GM12873 (cell line): ENCODE measurements around the gene SERPINA12.

Experiments used
- TF ChIP-seq, protein P1 (sequence below): IDR thresholded peaks from 2 replicates; pipeline ENCODE4 v1.5.1; 2012; ENCODE audit warnings: low read depth, mild to moderate bottlenecking, moderate library complexity, low read length, control low read depth; ENCODE audit not compliant: insufficient read depth; ENCODE audit errors: missing control alignments

The SERPINA12 gene

DNA sequence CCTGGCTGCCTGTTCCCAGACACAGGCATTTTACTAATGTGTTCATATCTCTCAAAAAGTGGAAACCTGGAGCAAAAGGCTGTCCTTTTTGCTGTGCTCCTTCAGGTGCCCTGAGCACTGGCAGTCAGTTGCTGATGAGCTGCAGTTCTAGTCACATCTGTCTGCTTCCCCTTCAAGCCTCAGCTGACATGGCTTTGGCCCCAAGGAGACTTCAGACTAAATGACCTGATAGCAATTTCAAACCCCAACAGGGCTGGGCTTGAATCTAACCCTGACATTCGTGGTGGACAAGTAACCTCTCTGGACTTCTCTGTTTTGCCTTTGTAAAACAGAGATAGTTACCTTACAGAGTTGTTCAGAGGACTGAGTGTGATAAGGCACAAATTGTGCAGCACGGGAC is 39.0 kb downstream of the SERPINA12 start:
- TF ChIP-seq, protein P1, sequence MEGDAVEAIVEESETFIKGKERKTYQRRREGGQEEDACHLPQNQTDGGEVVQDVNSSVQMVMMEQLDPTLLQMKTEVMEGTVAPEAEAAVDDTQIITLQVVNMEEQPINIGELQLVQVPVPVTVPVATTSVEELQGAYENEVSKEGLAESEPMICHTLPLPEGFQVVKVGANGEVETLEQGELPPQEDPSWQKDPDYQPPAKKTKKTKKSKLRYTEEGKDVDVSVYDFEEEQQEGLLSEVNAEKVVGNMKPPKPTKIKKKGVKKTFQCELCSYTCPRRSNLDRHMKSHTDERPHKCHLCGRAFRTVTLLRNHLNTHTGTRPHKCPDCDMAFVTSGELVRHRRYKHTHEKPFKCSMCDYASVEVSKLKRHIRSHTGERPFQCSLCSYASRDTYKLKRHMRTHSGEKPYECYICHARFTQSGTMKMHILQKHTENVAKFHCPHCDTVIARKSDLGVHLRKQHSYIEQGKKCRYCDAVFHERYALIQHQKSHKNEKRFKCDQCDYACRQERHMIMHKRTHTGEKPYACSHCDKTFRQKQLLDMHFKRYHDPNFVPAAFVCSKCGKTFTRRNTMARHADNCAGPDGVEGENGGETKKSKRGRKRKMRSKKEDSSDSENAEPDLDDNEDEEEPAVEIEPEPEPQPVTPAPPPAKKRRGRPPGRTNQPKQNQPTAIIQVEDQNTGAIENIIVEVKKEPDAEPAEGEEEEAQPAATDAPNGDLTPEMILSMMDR = no peak

DNA sequence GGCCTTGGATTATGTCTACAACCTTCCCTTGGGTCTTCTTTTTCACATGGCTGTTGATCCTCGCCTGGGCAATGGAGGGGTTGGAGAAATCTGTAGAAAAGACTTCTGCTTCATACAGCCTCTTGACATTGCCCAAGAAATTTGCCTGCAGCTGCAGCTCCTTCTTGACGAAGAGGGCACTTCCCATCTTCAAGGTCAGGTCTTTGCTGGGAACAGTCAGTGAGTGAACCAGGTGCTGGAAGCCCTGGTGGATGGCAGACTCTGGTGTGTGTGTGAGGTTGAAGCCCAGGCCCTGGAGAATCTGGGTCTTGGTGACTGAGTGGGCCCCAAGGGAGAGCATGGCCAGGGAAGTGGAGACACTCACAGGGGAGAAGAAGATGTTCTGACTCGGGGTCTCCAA is 40.0 kb downstream of the SERPINA12 start:
- TF ChIP-seq, protein P1 = no peak

DNA sequence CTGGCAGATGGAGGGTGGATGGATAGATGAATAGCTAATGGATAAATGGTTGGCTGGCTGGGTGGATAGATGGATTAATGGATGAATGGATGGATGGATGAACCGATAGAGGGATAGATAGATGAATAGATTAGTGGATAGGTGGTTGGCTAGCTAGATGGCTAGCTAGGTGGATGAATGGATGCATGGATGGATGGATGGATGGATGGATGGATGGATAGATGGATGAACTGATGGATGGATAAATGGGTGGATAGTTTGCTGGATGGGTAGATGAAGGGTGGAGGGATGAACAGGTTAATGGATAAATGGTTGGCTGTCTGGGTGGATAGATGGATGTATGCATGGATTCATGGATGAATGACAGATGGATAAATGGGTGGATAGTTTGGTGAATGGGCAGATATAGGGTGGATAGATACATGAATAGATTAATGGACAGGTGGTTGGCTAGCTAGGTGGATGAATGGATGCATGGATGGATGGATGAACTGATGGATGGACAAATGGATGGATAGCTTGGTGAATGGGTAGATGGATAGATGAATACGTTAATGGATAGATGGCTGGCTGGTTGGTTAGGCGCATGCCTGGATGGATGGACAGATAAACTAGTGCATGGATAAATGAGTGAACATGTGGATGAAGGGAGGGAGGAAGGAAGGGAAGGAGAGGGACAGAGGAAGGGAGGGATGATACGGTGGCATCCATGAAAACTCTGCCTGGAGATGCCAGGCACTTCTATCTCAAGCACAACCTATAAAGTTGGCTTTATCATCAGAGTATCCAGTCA is 41.3 kb downstream of the SERPINA12 start:
- TF ChIP-seq, protein P1 = no peak

DNA sequence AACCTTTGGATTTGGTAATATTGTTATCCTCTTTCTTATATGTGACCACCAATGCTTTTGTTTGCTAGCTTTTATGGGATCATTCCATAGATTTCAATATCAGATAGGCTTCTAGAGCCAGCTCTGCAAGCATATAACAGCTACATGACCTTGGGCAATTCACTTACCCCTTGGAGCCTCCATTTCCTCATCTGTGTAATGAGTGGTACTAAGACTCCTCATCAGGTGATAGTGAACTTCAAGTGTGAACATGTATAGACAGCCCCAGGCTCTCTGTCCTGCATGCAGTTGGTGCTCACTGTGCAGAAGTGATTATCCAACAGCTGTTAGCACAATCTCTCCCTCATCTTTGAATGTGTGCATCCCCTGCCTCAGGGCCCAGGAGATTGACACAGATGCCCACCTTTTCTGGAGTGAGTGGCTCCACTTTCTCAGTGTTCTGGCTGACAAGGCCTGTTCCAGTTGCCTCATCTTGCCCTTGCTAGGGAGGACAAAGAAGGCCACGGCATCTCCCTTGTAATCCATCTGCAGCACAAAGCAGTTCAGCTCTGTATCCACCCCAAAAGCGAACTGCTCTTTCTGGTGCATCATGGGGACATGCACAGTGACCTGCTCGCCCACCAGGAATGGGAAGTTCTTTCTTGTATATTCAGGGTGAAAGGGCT is 42.4 kb downstream of the SERPINA12 start:
- TF ChIP-seq, protein P1 = no peak

DNA sequence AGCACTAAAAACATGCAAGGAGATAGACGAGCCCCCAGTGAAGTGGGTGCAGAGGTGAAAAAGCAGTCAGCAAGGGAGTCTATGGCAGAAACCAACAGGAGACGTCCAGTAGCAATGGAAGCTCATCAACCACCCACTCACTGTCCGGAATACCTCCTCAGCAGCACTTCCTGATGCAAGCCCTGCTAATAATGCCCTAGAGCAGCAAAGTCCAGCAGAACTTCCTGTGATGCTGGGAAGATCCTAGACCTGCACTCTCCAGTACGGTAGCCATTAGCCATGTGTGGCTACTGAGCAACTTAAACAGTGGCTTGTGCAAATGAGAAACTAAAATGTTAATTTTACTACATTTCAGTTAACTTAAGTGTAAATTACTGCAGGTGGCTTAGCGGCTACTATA is 44.2 kb downstream of the SERPINA12 start:
- TF ChIP-seq, protein P1 = no peak

DNA sequence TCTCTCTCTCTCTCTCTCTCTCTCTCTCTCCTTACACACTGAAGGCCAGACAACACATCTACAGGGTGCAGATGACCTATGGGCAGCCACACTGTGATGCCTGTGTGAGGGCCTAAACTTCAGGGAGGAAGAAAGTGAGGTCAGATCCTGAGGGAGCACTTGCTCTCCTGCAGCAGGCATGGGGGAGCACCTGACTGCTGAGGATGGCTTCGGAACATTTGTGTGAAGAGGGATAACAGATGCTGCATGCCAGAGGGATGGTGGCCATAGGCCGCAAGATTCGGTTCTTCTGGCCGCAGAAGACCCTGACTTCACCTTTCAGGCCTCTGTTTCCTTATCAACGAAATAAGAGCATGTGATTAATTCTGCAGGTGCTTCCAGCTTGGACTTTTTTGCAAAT is 45.0 kb downstream of the SERPINA12 start:
- TF ChIP-seq, protein P1 = no peak

DNA sequence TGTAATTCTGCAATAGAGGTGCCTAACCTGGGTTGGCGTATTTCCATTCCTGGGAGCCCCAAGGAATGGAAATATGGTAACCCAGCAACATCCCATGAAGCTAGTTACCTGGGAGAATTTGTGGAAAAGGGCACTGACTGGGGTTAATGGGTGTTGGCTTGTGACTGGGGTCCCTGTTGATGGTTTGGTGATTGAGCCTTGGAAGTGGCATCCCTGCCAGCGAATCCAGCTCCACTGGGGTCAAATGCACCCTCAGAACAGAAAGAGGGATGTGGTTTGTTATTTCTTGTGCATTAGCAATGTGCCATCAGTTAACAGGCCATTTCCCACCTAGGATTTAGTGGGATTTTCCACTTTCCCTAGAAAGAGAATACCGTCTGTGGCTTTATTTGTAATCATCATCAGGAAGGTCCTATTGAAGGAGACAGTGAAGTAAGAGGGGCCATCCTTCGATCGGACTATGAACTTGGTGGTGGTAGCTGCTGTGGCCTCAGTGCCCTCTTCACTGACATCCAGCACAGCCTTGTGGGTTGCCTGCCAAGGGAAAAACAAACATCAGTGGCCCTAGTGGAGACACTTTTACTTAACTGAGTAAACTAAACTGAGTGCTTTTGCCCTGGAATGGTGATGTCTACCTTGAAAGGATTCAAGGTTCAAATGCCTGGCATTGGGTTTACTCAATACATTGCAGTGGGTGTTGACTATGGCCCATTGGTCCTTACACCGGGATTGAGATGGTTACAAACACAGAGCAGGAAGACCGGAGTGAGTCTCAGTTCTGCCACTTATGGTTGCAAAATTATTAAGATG is 46.3 kb downstream of the SERPINA12 start:
- TF ChIP-seq, protein P1 = no peak
